ENCODE data around the gene BPIFB3. TPM values are rescaled to one million over a fixed set of nuclear protein-coding genes. Genes with fewer than 3 reads are reported as not detected.
"Not testable (repeated sequence)": the region's sequence is repeated elsewhere in the genome, so short reads cannot be mapped to it uniquely, and the experiment has no call there.

Gene BPIFB3
- total RNA-seq, 1 donor from 2014 or later, result not detected

- no peak for DNase-seq (ENCODE audit: low spot score)
These were observed 31.0 kb downstream of the BPIFB3 start for GRCh38 chr20:33084722-33085121.

- no peak for DNase-seq (ENCODE audit: low spot score)
These were observed 32.5 kb downstream of the BPIFB3 start for GRCh38 chr20:33086052-33086722.

GRCh38 chr20:33091147-33091546 lies 37.4 kb downstream of the BPIFB3 start:
- DNase-seq (ENCODE audit: low spot score), result no peak

- DNase-seq (ENCODE audit: low spot score), result no peak
These were observed 38.0 kb downstream of the BPIFB3 start for GRCh38 chr20:33091693-33092092.

DNA sequence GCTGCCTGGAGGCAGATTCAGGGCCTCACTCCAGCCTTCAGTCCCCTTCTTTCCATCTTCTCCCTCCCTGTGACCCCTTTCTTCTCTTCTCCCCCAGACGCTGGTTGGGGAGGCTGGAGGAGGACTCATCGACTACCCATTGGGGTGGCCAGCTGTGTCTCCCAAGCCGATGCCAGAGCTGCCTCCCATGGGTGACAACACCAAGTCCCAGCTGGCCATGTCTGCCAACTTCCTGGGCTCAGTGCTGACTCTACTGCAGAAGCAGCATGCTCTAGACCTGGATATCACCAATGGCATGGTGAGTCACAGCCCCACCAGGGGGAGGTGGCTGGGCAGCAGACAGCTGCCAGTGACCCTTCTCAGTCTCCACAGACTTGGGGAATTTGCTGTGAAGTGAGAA lies 38.7 kb downstream of the BPIFB3 start:
- no peak for DNase-seq (ENCODE audit: low spot score)

DNA sequence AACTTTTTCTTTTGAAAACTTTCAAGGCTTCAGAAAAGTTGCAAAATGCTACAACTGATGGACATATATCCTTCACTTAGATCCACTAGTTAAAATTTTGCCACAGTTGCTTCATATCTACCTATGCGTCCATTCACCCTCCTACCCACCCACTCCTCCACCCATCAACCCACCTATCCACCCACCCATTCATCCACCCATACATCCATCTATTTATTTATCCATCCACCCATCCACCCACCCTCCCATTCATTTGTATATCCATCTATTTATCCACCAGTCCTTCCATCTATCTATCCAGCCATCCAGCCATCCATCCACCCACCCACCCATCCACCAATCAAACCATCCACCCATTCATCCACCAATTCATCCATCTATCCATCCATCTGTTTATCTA lies 39.4 kb downstream of the BPIFB3 start:
- DNase-seq (ENCODE audit: low spot score), result no peak

- DNase-seq (ENCODE audit: low spot score), result no peak
These were observed 39.9 kb downstream of the BPIFB3 start for GRCh38 chr20:33093582-33093981.

- DNase-seq (ENCODE audit: low spot score), result no peak
These were observed 41.5 kb downstream of the BPIFB3 start for GRCh38 chr20:33095249-33095648.

- DNase-seq (ENCODE audit: low spot score), result peak; percentile 38
These were observed 42.3 kb downstream of the BPIFB3 start for GRCh38 chr20:33095902-33096584.

DNA sequence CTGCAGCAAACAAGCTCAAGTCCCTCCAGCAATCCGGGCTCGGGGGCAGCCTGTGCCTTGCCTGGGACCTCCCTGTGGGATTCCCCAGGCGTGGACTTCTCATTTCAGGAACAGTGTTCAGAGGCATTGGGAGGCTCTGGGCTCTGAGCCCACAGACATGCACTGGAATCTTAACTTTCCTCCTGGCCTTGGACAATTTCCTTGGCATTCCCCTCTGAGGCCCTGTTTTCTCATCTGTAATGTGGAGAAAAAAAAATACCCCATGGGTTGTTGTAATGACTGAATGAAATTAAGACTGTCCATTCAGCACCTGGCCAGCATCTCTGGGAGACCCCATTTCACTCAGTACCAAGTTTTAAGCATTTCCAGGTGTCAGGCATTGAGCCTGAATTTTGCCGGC lies 43.3 kb downstream of the BPIFB3 start:
- no peak for DNase-seq (ENCODE audit: low spot score)

GRCh38 chr20:33099843-33100538 lies 46.3 kb downstream of the BPIFB3 start:
- DNase-seq (ENCODE audit: low spot score), result no peak

DNA sequence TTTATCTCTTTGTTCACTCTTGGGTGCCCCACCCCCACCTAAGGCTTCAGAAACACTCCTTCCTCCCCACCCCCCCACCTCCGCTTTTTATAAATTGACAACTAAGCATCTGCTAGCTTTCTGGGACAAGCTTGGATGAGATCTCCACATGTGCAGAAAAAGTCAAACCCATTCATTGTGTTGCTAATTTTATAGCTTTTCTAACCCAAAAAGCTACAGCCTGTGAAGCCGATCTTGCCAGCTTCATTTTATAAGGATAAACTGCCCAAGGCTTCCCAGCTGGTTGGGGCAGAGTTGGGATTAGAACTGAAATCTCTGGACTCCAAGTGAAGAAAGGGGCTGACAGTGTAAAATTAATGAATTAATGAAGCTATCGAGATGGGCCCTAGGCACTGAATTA lies 49.9 kb downstream of the BPIFB3 start:
- DNase-seq (ENCODE audit: low spot score), result no peak

DNA sequence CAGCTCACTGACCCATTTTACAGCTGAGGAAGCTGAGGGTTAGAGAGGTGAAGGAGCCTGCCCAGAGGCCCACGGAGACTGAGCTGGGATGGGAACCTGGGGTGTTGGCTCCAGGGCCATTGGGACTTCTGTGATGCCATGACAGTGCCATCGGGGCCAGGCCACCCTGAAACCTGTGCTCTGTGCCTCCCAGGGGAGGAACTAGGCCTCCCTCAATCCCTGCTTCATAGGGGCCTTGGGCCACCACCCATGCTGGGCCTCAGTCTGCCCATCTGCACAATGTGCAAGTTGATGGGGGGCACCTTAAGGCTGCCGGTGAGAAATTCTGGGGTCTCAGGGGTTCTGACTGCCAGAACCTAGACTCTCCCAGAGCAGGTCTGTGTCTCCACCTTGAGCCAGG lies 50.6 kb downstream of the BPIFB3 start:
- DNase-seq (ENCODE audit: low spot score), result no peak

- no peak for DNase-seq (ENCODE audit: low spot score)
These were observed 51.7 kb downstream of the BPIFB3 start for GRCh38 chr20:33105316-33105924.

DNA sequence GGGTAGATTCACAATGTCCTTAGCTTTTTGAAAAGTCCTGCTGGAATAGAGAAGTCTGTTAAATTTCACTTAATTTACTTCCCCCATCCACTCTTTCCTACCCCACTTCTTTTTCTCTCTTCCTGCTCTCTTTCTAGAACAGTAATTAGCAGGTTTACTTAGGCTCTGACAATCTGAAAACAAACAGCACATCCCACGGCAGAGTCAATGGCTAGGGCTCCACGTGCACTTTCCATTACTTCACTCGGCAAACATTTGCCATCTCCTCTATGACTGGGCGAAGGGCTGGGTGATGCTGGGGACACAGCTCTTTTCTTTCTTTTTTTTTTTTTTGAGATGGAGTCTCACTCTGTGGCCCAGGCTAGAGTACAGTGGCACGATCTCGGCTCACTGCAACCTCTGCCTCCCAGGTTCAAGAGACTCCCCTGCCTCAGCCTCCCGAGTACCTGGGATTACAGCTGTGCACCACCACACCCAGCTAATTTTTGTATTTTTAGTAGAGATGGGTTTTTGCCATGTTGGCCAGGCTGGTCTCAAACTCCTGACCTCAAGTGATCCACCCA lies 52.4 kb downstream of the BPIFB3 start:
- not testable (repeated sequence) for DNase-seq (ENCODE audit: low spot score)

DNA sequence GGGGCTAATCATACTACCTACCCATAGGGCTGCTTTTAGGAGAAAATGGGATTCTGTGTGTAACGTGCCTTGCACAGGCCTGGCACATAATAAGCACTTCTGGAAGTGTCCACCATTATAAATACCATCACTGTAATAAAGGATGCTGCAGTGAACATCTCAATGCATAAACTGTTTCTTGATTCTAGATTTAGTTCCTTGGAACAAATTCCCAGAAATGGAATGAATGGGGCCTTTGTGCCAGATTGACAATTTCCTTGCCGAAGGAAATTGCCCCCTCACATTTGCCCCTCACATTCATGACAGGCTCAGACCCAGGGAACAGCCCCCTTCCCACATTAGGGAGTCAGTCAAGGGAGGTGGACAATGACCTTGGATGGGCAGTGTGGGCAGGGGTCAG lies 55.0 kb downstream of the BPIFB3 start:
- no peak for DNase-seq (ENCODE audit: low spot score)

DNA sequence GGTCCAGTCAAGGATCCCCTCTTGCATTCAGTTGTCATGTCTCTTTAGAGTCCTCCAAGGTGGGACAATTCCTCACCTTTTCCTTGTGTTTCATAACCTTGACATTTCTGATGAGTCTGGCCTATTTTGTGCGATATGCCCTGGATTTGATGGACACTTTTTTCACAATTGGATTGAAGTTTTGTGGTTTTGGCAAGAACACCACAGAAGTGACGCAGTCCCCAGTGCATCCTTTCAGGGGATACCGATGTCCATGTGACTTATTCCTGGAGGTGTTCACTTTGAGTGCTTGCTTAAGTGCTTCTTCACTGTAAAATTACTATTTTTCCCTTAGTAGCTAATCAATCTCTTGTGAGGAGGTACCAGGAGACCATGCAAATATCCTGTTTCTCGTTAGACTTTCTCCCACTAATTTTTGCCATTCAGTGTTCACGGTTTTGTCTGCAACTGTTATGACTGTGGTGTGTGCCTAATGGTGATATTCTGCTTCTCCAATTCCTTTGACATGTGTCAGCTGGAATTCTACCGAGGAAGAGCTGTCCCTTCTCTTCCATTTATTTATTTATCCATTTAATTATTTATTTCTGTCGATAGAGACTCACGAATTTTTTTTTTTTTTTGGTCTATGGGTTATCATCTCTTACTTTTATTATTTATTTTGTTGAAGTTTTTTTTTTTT lies 56.6 kb downstream of the BPIFB3 start:
- DNase-seq (ENCODE audit: low spot score), result no peak

DNA sequence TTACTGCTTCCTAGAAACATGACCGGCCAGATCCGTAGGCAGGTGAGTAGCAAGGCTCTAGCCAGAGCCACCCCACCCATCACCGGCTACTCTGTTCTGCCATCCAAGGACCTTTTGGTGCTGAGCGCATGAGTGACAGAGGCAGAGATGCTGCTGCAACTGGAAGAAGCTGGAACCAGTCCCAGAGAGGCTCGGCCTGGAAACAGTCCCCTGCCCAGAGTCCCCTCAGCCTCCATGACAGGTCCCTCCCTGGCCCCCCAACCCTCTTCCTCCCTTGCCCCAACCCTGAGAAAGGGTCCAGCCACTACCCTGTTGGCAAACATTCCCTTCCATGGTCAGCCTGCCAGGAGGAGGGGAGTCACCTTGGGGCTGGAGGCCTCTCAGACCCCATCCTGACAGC lies 57.6 kb downstream of the BPIFB3 start:
- no peak for DNase-seq (ENCODE audit: low spot score)

DNA sequence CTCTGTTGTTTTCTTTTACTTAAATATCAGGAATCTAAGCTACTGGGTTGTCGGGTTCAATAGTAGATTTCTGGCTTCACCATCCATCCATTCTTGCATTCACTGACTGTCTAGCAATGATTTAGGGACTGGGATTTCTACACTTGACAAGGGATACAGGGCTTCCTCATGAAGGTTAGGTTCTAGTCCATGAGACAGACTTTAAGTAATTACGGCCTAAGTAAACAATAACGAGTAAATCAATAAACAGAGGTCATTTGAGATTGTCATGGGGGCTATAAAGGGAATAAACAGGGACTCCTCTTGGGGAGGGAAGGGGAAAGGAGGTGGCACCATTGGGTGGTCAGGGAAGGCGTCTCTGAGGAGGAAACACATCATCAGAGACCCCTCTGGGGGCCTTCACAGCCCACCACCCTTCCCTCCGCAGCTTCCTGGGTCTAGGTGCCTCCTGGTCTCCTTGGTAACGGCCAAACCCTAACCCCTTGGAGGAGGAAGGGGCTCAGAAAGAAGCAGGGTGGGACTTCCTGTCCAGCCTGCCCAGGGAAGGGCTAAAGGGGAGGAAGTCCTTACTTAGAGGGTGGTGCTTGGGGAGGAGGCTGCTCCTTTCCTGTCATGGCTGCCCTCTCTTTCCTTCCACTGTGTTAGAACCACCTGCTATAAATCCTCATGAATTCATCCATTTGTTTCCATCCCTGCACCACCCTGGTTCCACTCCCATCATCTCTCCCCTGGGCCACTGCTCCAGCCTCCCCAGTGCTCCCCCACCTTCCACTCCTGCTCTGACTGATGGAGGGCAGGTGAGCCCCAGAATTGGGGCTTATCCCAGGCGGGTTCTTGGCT lies 59.1 kb downstream of the BPIFB3 start:
- no peak for DNase-seq (ENCODE audit: low spot score)

GRCh38 chr20:33113387-33113908 lies 59.7 kb downstream of the BPIFB3 start:
- DNase-seq (ENCODE audit: low spot score), result no peak

Measured in mucosa of gallbladder (tissue), 1 donor.